Endothelial cell of umbilical vein (primary cell): ENCODE measurements around the gene SNX24. TPM values are rescaled to one million over a fixed set of nuclear protein-coding genes. Genes with fewer than 3 reads are reported as not detected.

Source experiments
- BruUV-seq: library from RNA; stranded (reverse); fragments of 400-500 nt; replicated peaks from 2 replicates; lab custom pipeline; 2021; lab: Mats Ljungman, UMichigan
- CTCF ChIA-PET: fragments of 300-600, 350-600 bp; sonication (Branson Sonifier 250); formaldehyde crosslinking; loops from one replicate; lab custom pipeline; 2021; ENCODE audit warnings: antibody characterized with exemption, inconsistent platforms; lab: Charles Lee
- POLR2A ChIA-PET: fragments of 300-600, 350-600 bp; sonication (Branson Sonifier 250); formaldehyde crosslinking; loops from one replicate; lab custom pipeline; 2021; ENCODE audit warnings: antibody characterized with exemption, inconsistent platforms; lab: Charles Lee
- DNase-seq: peaks from one replicate; pipeline ENCODE4 v3.0.0-alpha.2; 2011; ENCODE audit warnings: low read depth, low spot score
- FAIRE-seq: peaks from 2 replicates; lab custom pipeline; 2011; peaks lifted over from hg19 to GRCh38; lab: Jason Lieb, UNC
- H2AFZ ChIP-seq: 2 replicates; pipeline ENCODE4 v1.6.0; 2012; ENCODE audit warnings: low read depth, low read length, control low read depth, inconsistent platforms
- H3K27ac ChIP-seq: 2 replicates; pipeline ENCODE4 v1.5.1; 2011; ENCODE audit warnings: low read depth, mild to moderate bottlenecking, control low read depth, low read length, moderate library complexity; ENCODE audit not compliant: insufficient read depth
- H3K27me3 ChIP-seq, 2 experiments: 2 replicates each; pipeline versions ENCODE4 v1.6.0 to v1.6.1; 2011; ENCODE audit warnings: low read length in 2 of 2, mixed read lengths in 1 of 2; ENCODE audit not compliant: control insufficient read depth in 2 of 2, insufficient read depth in 2 of 2
- H3K36me3 ChIP-seq, 2 experiments: 2 replicates in 1 of 2; 3 replicates in 1 of 2; pipeline ENCODE4 v1.5.1; 2011; ENCODE audit warnings: low read length in 2 of 2, mild to moderate bottlenecking in 1 of 2, moderate library complexity in 1 of 2; ENCODE audit not compliant: control insufficient read depth in 2 of 2, insufficient read depth in 2 of 2; ENCODE audit errors: extremely low read depth in 1 of 2
- H3K4me1 ChIP-seq: 3 replicates; pipeline ENCODE4 v1.5.1; 2011; ENCODE audit warnings: mild to moderate bottlenecking, low read length; ENCODE audit not compliant: control insufficient read depth, insufficient read depth; ENCODE audit errors: extremely low read depth
- H3K4me2 ChIP-seq: 2 replicates; pipeline ENCODE4 v1.6.1; 2011; ENCODE audit warnings: low read length, control low read depth, mixed read lengths; ENCODE audit not compliant: insufficient read depth
- H3K4me3 ChIP-seq, 3 experiments: fragments of 200-600 bp in 1 of 3; sonication (generic), shearing (Covaris generic) in 1 of 3; replicated peaks in 1 of 3; 2 replicates each; pipeline ENCODE4 v1.5.1; 2011 to 2016; ENCODE audit warnings: control low read depth in 3 of 3, low read length in 3 of 3, mild to moderate bottlenecking in 2 of 3, inconsistent platforms in 1 of 3, low read depth in 1 of 3, moderate library complexity in 1 of 3; ENCODE audit not compliant: insufficient read depth in 1 of 3
- H3K79me2 ChIP-seq: 2 replicates; pipeline ENCODE4 v1.6.0; 2012; ENCODE audit warnings: low read length, inconsistent platforms; ENCODE audit not compliant: control insufficient read depth, insufficient read depth
- H3K9ac ChIP-seq: replicated peaks from 2 replicates; pipeline ENCODE3; 2011; ENCODE audit warnings: low read length, control low read depth; ENCODE audit not compliant: insufficient read depth; ENCODE audit errors: extremely low read depth
- H3K9me1 ChIP-seq: replicated peaks from 3 replicates; pipeline ENCODE4 v1.6.0; 2011; ENCODE audit warnings: mild to moderate bottlenecking, low read length; ENCODE audit not compliant: control insufficient read depth, insufficient read depth; ENCODE audit errors: extremely low read depth
- H3K9me3 ChIP-seq: replicated peaks from 2 replicates; pipeline ENCODE4 v1.5.1; 2012; ENCODE audit warnings: low read length, inconsistent platforms; ENCODE audit not compliant: control insufficient read depth, insufficient read depth
- H4K20me1 ChIP-seq: replicated peaks from 2 replicates; pipeline ENCODE3; 2011; ENCODE audit warnings: mild to moderate bottlenecking, low read length; ENCODE audit not compliant: control insufficient read depth, insufficient read depth; ENCODE audit errors: extremely low read depth
- EZH2 ChIP-seq: IDR thresholded peaks from 2 replicates; pipeline ENCODE4 v1.6.1; 2012; ENCODE audit warnings: borderline replicate concordance, low read depth, mild to moderate bottlenecking, moderate library complexity, low read length, inconsistent platforms; ENCODE audit not compliant: severe bottlenecking
- FOS ChIP-seq: IDR thresholded peaks from 2 replicates; pipeline ENCODE4 v1.6.1; 2011; ENCODE audit warnings: mild to moderate bottlenecking, low read length, moderate library complexity, borderline replicate concordance; ENCODE audit not compliant: insufficient read depth
- GATA2 ChIP-seq: IDR thresholded peaks from 2 replicates; pipeline ENCODE4 v1.7.0; 2011; ENCODE audit warnings: low read depth, mild to moderate bottlenecking, moderate library complexity, mixed read lengths, low read length; ENCODE audit not compliant: insufficient read length, insufficient read depth
- JUN ChIP-seq: IDR thresholded peaks from 2 replicates; pipeline ENCODE4 v1.6.1; 2011; ENCODE audit warnings: borderline replicate concordance, low read depth; ENCODE audit not compliant: insufficient read length, insufficient read depth
- MYC ChIP-seq: IDR thresholded peaks from one replicate; pipeline ENCODE4 v1.6.1; 2011; ENCODE audit warnings: mild to moderate bottlenecking, low read depth, low read length
- POLR2A ChIP-seq: IDR thresholded peaks from 2 replicates; pipeline ENCODE4 v1.6.1; 2012; ENCODE audit warnings: low read depth, mild to moderate bottlenecking, control low read depth, low read length
- POLR2AphosphoS5 ChIP-seq: IDR thresholded peaks from 2 replicates; pipeline ENCODE4 v1.6.1; 2012; ENCODE audit warnings: low read depth, mild to moderate bottlenecking, control low read depth, low read length, moderate library complexity; ENCODE audit not compliant: insufficient read depth
- dilution Hi-C: fragments of 300-500 bp; cut with MboI; formaldehyde crosslinking; loops from one replicate; pipeline ENCODE4 v1.15.0; 2019; ENCODE audit warnings: low sequenced_read_pairs; ENCODE audit not compliant: extremely low pct_ligation_motif_present
- intact Hi-C: fragments of 100-400 bp; cut with micrococcal nuclease; formaldehyde crosslinking; loops from one replicate; pipeline ENCODE4 v1.10.0; 2022
- polyA plus RNA-seq, 4 experiments: library from polyadenylated mRNA; depleted of rRNA in 3 of 4; stranded (reverse) in 3 of 4; unstranded in 1 of 4; fragments of >200 nt; gene quantifications; 2 replicates each; pipeline versions ENCODE4 v1.2.1 to v1.2.3, GENCODE V29; 2011 to 2012; ENCODE audit warnings: missing spikeins in 1 of 4
- total RNA-seq: library from RNA; stranded (reverse); gene quantifications from 2 replicates; pipeline ENCODE4 v1.2.3, GENCODE V29; 2021
- TF ChIP-seq, protein P1 (sequence below), 2 donors: IDR thresholded peaks; 1 replicate in 1 of 2; 2 replicates in 1 of 2; pipeline ENCODE4 v1.5.1; 2011; ENCODE audit warnings: low read length in 2 of 2, mild to moderate bottlenecking in 2 of 2, moderate library complexity in 2 of 2, control low read depth in 1 of 2, inconsistent platforms in 1 of 2, low read depth in 1 of 2; ENCODE audit not compliant: insufficient read depth in 1 of 2; ENCODE audit errors: extremely low read depth in 1 of 2
- TF ChIP-seq, protein P2 (sequence below): IDR thresholded peaks from 2 replicates; pipeline ENCODE4 v1.6.1; 2011; ENCODE audit not compliant: insufficient read depth, insufficient read length

The SNX24 gene
- total and polyA plus RNA-seq, 2 donors (not counting 3 experiments of a cell fraction or from before 2014, with no cell fraction given) = 2.9 to 14.9 TPM

- H3K36me3 ChIP-seq = no peaks in the 10 kb centered on the region
- dilution Hi-C loops (no loop called here), intact Hi-C loops (no loop called here)
- TF ChIP-seq FOS (no peak), MYC (no peak), POLR2AphosphoS5 (no peak), POLR2A (no peak), GATA2 (no peak), EZH2 (no peak), JUN (no peak)
- TF ChIP-seq, protein P1, sequence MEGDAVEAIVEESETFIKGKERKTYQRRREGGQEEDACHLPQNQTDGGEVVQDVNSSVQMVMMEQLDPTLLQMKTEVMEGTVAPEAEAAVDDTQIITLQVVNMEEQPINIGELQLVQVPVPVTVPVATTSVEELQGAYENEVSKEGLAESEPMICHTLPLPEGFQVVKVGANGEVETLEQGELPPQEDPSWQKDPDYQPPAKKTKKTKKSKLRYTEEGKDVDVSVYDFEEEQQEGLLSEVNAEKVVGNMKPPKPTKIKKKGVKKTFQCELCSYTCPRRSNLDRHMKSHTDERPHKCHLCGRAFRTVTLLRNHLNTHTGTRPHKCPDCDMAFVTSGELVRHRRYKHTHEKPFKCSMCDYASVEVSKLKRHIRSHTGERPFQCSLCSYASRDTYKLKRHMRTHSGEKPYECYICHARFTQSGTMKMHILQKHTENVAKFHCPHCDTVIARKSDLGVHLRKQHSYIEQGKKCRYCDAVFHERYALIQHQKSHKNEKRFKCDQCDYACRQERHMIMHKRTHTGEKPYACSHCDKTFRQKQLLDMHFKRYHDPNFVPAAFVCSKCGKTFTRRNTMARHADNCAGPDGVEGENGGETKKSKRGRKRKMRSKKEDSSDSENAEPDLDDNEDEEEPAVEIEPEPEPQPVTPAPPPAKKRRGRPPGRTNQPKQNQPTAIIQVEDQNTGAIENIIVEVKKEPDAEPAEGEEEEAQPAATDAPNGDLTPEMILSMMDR (IDR thresholded peaks at IDR 0.05; ENCODE audit: extremely low read depth in 1 of 2, insufficient read depth in 1 of 2, low read depth in 1 of 2, low read length in 2 of 2) = no peak
- TF ChIP-seq, protein P2, sequence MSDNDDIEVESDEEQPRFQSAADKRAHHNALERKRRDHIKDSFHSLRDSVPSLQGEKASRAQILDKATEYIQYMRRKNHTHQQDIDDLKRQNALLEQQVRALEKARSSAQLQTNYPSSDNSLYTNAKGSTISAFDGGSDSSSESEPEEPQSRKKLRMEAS = no peak
- BruUV-seq = no TSS peak
- ChIA-PET CTCF (no interaction called here), POLR2A (no interaction called here)
- DNase-seq = no peak
- H3K4me1 ChIP-seq = no peaks in the 10 kb centered on the region
- H2AFZ ChIP-seq = no peak overlapping the region
- no peak overlapping the region for H3K9ac ChIP-seq
- H3K27me3 ChIP-seq = no peaks in the 10 kb centered on the region
- H3K9me3 ChIP-seq = no peaks in the 10 kb centered on the region
- H3K9me1 ChIP-seq = no peaks in the 10 kb centered on the region
- no peaks in the 10 kb centered on the region for H4K20me1 ChIP-seq
- no peaks in the 10 kb centered on the region for H3K79me2 ChIP-seq
- FAIRE-seq = no peak
- no peak overlapping the region for H3K27ac ChIP-seq
- no peak overlapping the region for H3K4me2 ChIP-seq
- no peak overlapping the region for H3K4me3 ChIP-seq
Measured at GRCh38 chr5:122901346-122901745, 55.9 kb downstream of the SNX24 start.
